DMS79 (cell line): ENCODE measurements around the gene AP3S2.

Experiments
- DNase-seq: peaks from one replicate; lab custom pipeline; 2025; lab: John Stamatoyannopoulos, UW

The AP3S2 gene

GRCh38 chr15:89814112-89814742, 79.6 kb downstream of the AP3S2 start:
- no peak for DNase-seq

- DNase-seq, result no peak
Observed at GRCh38 chr15:89813381-89814111, 80.2 kb downstream of the AP3S2 start.

GRCh38 chr15:89812847-89813320, 80.9 kb downstream of the AP3S2 start:
- DNase-seq, result no peak

- DNase-seq, result no peak
Observed at GRCh38 chr15:89812011-89812846, 81.6 kb downstream of the AP3S2 start.

- no peak for DNase-seq
Observed at GRCh38 chr15:89810837-89811236, 83.0 kb downstream of the AP3S2 start.

- no peak for DNase-seq
Observed at GRCh38 chr15:89809787-89810148, 84.0 kb downstream of the AP3S2 start.

GRCh38 chr15:89809093-89809786, 84.6 kb downstream of the AP3S2 start:
- DNase-seq, result no peak

GRCh38 chr15:89808160-89808870, 85.5 kb downstream of the AP3S2 start:
- DNase-seq, result no peak

GRCh38 chr15:89807689-89808088, 86.1 kb downstream of the AP3S2 start:
- DNase-seq, result no peak

- no peak for DNase-seq
Observed at GRCh38 chr15:89806559-89807550, 86.9 kb downstream of the AP3S2 start.

GRCh38 chr15:89806210-89806558, 87.6 kb downstream of the AP3S2 start:
- DNase-seq, result no peak

GRCh38 chr15:89805241-89806209, 88.3 kb downstream of the AP3S2 start:
- DNase-seq, result no peak

- no peak for DNase-seq
Observed at GRCh38 chr15:89803941-89804800, 89.6 kb downstream of the AP3S2 start.

GRCh38 chr15:89802986-89803824, 90.6 kb downstream of the AP3S2 start:
- DNase-seq, result no peak

- no peak for DNase-seq
Observed at GRCh38 chr15:89802231-89802928, 91.4 kb downstream of the AP3S2 start.

GRCh38 chr15:89801471-89802195, 92.2 kb downstream of the AP3S2 start:
- DNase-seq, result no peak
